Measurements from ENCODE around the gene RND3. TPM values are rescaled to one million over a fixed set of nuclear protein-coding genes. Genes with fewer than 3 reads are reported as not detected.

RND3 gene
- total RNA-seq, 2 donors from 2014 or later = 67.5 to 100 TPM

- no peak for DNase-seq (ENCODE audit: low spot score)
- intact Hi-C loops (cut with DNase I) = no loop called here
Measured at GRCh38 chr2:150495993-150496627, 8.6 kb upstream of the RND3 start.

DNA sequence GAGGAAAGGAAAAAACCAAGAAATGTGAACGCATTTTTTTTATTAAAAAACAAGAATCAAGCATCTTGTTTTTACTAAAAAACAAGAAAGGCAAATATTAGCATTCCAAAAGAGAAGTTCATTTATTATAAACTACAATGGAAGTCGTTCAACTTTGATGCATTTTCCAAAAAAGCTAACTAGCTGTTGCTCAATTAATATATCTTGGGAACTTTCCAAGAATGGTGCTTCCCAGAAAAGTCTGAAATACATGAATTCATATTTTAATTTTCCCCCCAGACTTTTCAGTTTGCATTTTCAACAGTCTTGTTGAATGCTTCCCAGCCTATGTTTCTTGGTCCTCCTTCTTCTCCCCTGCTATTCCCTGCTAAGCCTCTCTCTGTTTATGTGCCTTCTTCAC, 7.5 kb upstream of the RND3 start:
- intact Hi-C loops (cut with DNase I) = no loop called here
- DNase-seq (ENCODE audit: low spot score) = no peak

GRCh38 chr2:150494234-150494945, 6.9 kb upstream of the RND3 start:
- intact Hi-C loops (cut with DNase I) = no loop called here

DNA sequence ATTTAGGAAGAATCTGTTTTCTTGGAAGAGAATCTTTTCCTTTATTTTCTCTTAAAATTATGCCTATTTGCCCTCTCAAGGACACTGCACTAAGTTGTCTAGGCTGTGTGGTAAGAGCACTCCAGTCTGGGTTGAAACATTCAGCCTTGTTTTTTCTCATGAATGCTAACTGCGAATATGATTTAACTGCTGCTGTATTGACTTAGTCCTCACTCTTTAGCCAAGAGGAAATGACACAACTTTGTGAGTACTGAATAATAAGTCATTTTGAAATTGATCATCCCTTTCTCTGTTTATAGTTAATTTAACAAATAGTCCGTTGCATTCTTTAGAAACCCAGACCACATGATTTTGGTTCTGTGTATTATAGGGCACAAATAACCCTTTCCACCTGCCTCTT, 4.5 kb upstream of the RND3 start:
- DNase-seq (ENCODE audit: low spot score) = no peak
- intact Hi-C loops (cut with DNase I) = no loop called here

More at GRCh38 chr2:150494234-150494945, 6.9 kb upstream of the RND3 start:
- DNase-seq (ENCODE audit: low spot score) = no peak

DNA sequence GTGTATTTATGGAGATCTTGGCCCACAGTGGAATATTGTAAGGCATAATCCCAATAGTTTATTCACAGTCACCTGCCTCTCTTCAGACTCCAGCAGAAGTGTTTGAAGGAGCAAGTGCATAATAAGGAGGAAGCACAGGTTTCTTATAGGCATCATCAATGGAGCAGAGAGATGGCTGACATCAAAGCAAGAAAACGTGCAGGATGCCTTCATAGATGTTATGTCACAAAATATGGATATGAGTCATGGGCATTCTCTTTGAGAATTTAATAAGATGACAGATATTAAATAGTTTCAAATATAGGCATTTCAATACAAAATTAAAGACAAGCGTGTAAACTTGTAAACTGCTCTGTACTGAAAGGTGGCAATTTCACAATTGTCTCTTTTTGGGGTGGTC, 4.0 kb upstream of the RND3 start:
- intact Hi-C loops (cut with DNase I) = no loop called here
- DNase-seq (ENCODE audit: low spot score) = no peak

DNA sequence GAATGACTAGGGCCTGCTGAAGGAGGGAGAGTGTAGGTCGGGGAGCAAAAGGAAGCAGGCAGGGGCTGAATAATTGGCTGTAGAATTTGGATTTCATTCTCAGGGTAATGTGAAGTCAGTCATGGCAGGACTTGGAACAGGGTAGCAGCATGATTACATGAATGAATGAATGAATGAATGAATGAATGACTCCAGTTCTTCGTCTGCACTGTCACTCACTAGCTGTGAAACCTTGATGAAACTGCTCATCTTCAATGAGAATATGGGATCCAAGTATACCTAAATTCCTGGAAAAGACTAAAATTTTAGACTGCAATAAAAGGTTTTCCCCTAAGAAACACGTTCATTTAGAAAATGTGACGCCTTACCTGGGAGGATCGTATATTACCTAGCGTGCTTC, 3.0 kb upstream of the RND3 start:
- no peak for DNase-seq (ENCODE audit: low spot score)
- intact Hi-C loops (cut with DNase I) = no loop called here

DNA sequence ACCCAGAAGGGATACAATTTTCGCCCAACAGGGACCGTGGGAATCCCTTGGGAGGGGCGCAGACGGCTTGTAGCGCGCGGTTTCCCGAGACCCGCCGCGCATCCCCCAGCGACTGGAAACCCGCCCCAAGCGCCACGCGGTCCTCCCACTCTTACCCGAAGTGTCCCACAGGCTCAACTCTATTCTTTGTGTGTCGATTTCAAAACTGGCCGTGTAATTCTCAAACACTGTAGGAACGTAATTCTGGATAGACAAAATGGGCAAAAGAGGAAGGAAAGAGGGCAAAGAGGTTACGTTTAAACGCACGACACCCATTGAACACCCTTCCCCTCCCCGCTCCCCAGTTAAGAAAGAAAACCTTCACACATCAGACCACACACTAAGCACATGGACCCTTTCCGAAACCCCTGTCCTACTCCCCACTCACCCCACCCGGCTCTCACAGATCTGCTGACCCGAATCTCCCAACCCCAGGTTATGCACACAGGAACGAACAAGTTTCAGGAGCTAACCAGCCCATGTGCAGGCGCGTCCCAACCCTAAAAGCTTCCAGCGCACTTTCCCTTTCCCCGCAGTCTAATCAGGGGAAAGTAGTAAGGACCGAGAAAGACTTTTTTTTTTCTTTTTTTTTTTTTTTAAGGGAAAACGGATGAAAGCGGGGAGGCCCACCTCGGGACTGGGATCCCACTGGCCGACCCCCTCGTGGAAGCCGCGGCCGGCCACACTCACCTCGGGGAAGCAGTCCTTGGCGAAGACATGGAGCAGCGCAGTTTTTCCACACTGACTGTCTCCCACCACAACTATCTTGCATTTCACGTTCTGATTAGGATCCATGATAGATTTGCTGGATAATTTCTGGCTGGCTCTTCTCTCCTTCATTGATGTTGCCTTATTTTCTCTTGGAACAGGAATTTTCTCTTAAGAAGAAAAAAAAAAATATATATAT, 655 bp downstream of the RND3 start:
- intact Hi-C loops (cut with DNase I) = loop anchor here (2.0 to 10.0 kb wide), 2 partner anchors 60 to 892 kb away; no protein-coding TSS in a partner anchor

GRCh38 chr2:150485871-150486538, 1.5 kb downstream of the RND3 start:
- intact Hi-C loops (cut with DNase I) = loop anchor here (2.0 to 10.0 kb wide), 2 partner anchors 59 to 891 kb away; no protein-coding TSS in a partner anchor
- peak; percentile 92 for DNase-seq (ENCODE audit: low spot score)

More for the DNA sequence above, 655 bp downstream of the RND3 start:
- peak; percentile 82 for DNase-seq (ENCODE audit: low spot score)

GRCh38 chr2:150485114-150485870, 2.2 kb downstream of the RND3 start:
- peak; percentile 91 for DNase-seq (ENCODE audit: low spot score)
- intact Hi-C loops (cut with DNase I) = loop anchor here (10.0 kb wide), 1 partner anchor 890 kb away; no protein-coding TSS in a partner anchor

DNA sequence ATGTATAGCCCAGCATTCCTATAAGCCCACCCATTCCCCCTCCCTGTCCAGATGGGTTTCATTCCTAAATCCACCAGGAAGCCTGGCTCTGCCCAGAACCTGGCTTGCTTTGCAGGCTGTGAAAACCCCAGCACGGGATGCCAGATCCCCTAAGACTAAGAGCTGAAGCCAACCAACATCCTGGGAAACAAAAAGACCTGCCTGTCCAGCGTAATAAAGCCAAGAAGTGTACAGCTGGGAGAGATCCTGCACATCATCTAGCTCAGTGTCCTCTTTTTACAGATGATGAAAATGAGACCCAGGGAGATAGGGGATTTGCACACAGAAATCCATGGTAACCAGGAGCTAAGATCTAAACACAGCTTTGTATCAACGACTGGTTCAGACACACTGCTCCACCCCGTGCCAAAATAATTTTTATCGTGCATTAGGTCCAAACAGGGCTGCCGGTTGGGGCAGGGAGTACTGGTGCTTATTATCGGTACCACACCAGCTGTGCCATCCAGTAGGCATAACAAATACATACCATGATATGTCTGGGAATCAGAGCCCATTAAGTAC, 2.9 kb downstream of the RND3 start:
- intact Hi-C loops (cut with DNase I) = loop anchor here (10.0 kb wide), 1 partner anchor 890 kb away; no protein-coding TSS in a partner anchor

DNA sequence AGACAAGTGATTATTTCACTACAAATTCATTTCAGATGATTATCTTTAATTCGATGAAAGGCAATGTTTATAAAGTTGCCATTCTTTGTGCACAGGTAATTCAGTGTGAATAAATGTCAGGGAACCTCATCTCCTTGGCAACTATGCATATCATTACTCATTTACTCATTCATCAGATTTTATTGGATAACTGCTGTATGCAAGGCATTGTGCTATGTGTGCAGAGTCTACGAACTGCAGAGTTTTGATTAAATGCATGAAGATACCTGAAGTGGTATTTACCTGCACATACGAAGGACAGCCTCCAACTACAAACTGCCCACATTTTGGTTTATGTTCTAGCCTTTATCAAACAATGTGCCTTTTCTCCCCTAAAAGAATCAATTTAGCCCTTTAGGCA, 3.5 kb downstream of the RND3 start:
- intact Hi-C loops (cut with DNase I) = loop anchor here (10.0 kb wide), 1 partner anchor 889 kb away; no protein-coding TSS in a partner anchor
- no peak for DNase-seq (ENCODE audit: low spot score)

More for the DNA sequence above, 2.9 kb downstream of the RND3 start:
- DNase-seq (ENCODE audit: low spot score) = no peak

GRCh38 chr2:150483532-150483931, 3.9 kb downstream of the RND3 start:
- intact Hi-C loops (cut with DNase I) = loop anchor here (10.0 kb wide), 1 partner anchor 889 kb away; no protein-coding TSS in a partner anchor
- no peak for DNase-seq (ENCODE audit: low spot score)

- intact Hi-C loops (cut with DNase I) = loop anchor here (10.0 kb wide), 1 partner anchor 888 kb away; no protein-coding TSS in a partner anchor
Measured at GRCh38 chr2:150482667-150483400, 4.6 kb downstream of the RND3 start.

DNA sequence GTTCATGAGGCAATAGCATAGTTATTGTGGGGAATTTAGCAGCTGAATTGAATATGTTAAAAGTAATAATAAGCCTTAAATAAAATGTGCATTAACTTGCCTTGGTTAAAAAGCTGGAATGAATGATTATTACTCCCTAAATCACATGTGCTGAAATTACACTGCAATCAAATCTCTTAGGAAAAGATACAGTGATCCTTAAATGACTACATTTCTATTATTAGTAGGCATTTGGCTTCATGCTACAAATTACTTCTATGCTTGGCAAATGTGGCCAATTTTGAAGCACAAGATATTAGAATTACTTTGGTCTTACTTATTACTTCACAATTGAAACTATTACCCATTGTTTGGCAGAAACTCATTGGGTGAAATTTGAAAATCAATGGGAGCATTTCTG, 5.4 kb downstream of the RND3 start:
- intact Hi-C loops (cut with DNase I) = loop anchor here (10.0 kb wide), 1 partner anchor 887 kb away; no protein-coding TSS in a partner anchor
- no peak for DNase-seq (ENCODE audit: low spot score)

More at GRCh38 chr2:150482667-150483400, 4.6 kb downstream of the RND3 start:
- no peak for DNase-seq (ENCODE audit: low spot score)

GRCh38 chr2:150480971-150481830, 6.3 kb downstream of the RND3 start:
- no peak for DNase-seq (ENCODE audit: low spot score)
- intact Hi-C loops (cut with DNase I) = loop anchor here (10.0 kb wide), 1 partner anchor 886 kb away; no protein-coding TSS in a partner anchor

DNA sequence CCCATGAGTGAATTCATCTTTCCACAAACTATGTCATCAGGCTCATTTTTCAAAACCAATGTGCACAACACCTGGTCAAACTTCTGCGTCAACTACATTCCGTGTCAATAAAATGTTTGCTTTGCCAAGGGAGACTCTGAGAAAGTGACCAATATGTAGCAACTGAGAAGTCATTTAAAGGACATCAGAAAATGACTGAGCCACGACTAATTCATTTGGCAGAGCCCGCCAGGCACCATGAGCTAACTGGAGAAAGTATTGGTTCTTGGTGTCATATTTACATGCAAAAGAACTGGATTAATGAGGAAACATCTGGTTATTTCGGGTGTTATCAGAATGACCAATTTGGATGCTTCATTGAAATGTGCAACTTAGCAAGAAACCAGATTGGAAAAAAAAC, 7.2 kb downstream of the RND3 start:
- no peak for DNase-seq (ENCODE audit: low spot score)
- intact Hi-C loops (cut with DNase I) = loop anchor here (10.0 kb wide), 1 partner anchor 885 kb away; no protein-coding TSS in a partner anchor
